GM21367 (cell line): Measurements from ENCODE around the gene MAB21L4.
"Not testable (repeated sequence)": the region's sequence is repeated elsewhere in the genome, so short reads cannot be mapped to it uniquely, and the experiment has no call there.

Source experiments
- ATAC-seq: cut with Tn5 transposase; IDR thresholded peaks from one replicate; pipeline ENCODE4 v1.9.1; 2021; ENCODE audit not compliant: unreplicated experiment

MAB21L4 gene

GRCh38 chr2:240846309-240846708 is 49.6 kb downstream of the MAB21L4 start:
- ATAC-seq = not testable (repeated sequence)

- no peak for ATAC-seq
Observed at GRCh38 chr2:240840435-240841060, 55.4 kb downstream of the MAB21L4 start.

GRCh38 chr2:240839152-240840143 is 56.5 kb downstream of the MAB21L4 start:
- no peak for ATAC-seq

GRCh38 chr2:240837621-240838020 is 58.3 kb downstream of the MAB21L4 start:
- no peak for ATAC-seq

- ATAC-seq = no peak
Observed at GRCh38 chr2:240836781-240837467, 59.0 kb downstream of the MAB21L4 start.
